Right renal cortex interstitium (tissue), 3 donors: ENCODE data around the gene HES2. TPM values are rescaled to one million over a fixed set of nuclear protein-coding genes. Genes with fewer than 3 reads are reported as not detected.
"Not testable (repeated sequence)": the region's sequence is repeated elsewhere in the genome, so short reads cannot be mapped to it uniquely, and the experiment has no call there.

Experiments used
- DNase-seq, 3 donors: peaks; one replicate each; pipeline ENCODE4 v3.0.0-alpha.2; 2013; ENCODE audit warnings: low read depth in 3 of 3, low spot score in 2 of 3
- polyA plus RNA-seq, 3 donors: library from polyadenylated mRNA; unstranded; fragments of 120-200 nt; gene quantifications; one replicate each; pipeline ENCODE4 v1.2.1, GENCODE V29; 2013; ENCODE audit not compliant: insufficient read length in 3 of 3

The HES2 gene
- polyA plus RNA-seq, 3 donors, result 0.14 to 0.42 (median 0.34) TPM

GRCh38 chr1:6454856-6455751 is 35.4 kb upstream of the HES2 start:
- no peak for DNase-seq

DNA sequence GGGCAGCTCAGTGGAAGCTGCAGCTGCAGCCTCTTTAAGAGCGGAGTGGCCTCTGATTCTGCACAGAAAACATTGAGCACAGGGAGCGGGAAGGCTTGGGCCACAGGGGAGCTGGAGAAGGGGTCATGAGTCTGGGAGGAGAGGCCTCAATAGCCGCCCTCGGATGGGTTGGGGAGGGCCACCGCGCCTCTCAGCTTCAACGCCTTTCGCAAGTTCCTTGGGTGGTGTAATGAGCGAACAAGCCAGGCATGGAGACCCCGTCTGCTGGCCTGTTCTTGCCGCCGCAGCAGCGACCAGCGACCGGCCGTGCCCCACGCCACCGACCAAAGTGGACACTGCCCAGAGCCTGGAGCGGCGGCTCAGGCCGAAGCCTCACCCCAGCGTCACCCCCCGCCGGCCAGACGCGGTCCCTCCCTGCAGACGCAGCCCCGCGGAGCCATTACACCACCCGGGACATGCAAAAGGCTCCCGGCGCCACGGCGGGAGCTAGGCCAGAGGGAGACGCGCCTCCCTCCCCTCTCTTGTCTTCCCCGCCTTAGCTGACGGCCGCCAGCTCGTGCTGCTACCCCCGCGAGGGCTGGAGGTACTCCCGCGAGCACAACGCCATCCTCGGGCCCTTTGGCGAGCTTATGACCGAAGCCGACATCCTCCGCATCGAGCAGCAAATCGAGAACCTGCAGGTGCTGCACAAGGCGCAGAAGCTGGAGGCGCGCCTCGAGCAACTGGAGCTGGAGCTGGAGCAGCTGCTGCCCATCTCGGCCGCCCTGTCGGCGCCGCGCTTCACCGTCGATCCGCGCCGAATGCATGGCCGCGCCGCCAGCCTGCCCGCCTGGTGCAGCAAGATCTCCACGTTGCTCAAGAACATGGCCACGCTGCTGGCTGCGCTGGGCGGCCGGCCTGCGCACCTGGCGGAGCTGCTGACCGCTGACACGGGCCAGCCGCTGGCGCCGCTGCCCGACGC is 34.5 kb upstream of the HES2 start:
- DNase-seq, result not testable (repeated sequence)

DNA sequence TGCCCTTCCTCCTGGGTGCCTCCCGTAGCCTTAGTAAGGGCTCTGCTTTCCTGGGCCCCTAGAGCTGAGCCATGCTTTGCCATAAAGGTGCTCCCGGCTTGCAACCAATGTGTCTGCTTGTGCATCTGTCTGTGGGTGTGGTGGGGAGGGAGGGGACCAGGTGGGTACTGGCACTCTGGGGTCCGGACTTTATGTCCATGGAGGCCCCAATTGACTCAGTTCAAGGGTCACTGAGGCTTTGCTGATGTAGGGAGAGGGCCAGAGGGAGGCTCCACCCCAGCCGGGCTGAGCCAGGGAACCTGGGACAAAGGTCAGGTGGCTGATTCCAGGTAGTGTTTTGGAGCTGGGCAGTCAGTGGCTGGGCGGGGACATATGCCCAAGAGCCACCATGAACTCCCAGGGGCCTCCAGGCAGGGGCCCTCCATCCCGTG is 31.2 kb upstream of the HES2 start:
- DNase-seq, result no peak

- not testable (repeated sequence) for DNase-seq
Measured at GRCh38 chr1:6450486-6450885, 30.8 kb upstream of the HES2 start.

DNA sequence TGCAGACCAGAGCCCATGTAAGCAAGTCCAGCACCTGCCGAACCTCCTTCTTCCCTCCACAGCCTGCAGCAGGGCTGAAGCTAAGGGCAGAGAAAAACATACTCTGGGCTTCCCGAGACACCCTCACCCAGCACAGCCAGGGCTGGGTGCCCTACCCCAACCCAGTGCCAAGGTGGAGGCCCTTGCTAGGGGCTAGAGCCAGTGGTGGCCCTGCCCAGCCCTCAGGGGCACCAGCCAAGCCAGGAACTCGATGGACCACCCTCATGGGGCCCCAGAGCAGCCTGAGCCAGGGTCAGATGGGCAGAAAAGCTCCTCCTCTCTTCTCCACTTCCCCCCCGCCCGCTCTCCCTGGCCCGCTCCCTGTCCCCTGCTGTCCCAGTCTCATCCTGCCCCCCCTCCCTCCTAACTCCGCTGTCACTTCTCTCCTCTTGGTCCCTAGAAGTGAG is 30.3 kb upstream of the HES2 start:
- no peak for DNase-seq

GRCh38 chr1:6448749-6449631 is 29.3 kb upstream of the HES2 start:
- DNase-seq, result no peak

DNA sequence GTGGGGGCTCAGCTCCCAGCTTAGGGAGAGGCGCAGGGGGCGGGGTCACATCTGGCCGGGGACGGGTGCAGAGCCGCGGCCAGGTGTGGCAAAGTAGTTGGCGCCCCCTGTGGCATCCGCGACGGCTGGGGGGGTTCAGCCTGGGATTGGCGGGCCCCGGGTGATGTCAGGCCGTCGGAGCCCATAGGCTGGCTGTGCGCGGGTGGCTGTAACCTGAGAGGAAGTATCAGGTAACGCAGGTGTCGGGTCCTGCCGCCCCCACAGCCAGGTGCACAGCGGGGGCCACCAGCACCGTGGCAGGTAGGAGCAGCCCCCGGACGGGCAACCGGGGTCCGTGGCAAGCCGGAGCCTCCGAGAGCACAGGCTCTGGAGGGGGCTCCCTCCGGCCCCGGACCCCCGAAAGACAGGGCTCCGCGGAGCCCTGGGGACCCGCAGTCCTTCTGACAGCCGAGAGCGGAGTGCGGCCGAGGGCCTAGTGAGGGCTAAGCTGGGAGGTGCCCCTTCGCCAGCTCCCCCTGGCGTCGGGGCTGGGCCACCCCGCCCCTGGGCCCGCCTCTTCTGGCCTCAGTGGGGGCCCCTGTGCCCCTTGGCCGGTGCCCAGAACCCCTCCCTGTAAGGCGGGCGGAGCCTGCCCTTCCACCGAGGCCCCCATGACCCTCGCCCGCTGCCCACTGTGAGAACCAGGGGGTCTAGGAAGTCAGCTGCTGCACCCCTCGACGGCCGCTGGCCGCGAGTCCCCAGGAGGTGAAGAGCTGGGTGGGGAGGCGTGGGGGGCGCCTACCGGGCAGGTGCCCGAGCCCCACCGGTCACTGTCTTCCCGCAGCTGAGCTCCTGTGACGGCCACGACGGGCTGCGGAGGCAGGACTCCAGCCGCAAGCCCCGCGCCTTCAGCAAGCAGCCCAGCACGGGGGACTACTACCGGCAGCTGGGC is 28.4 kb upstream of the HES2 start:
- no peak for DNase-seq

- DNase-seq, result no peak
Measured at GRCh38 chr1:6447016-6447817, 27.5 kb upstream of the HES2 start.

DNA sequence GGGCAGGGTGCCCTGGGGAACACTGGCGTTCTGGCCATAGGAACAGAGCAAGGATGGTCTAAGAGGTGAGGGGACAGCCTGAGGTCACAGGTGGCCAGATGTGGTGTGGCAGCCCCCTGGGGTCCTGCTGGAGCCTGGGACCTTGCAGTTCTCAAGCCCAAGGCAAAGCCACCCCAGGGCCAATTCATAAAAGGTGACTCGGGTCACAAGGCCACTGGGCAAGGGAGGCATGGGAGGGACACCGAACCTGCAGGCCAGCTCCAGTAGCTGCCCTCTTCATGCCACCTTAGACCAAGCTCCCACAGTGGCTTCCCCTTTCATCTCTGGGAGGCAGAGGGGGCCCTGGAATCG is 26.9 kb upstream of the HES2 start:
- DNase-seq, result no peak

- DNase-seq, result not testable (repeated sequence)
Measured at GRCh38 chr1:6445929-6446328, 26.2 kb upstream of the HES2 start.

DNA sequence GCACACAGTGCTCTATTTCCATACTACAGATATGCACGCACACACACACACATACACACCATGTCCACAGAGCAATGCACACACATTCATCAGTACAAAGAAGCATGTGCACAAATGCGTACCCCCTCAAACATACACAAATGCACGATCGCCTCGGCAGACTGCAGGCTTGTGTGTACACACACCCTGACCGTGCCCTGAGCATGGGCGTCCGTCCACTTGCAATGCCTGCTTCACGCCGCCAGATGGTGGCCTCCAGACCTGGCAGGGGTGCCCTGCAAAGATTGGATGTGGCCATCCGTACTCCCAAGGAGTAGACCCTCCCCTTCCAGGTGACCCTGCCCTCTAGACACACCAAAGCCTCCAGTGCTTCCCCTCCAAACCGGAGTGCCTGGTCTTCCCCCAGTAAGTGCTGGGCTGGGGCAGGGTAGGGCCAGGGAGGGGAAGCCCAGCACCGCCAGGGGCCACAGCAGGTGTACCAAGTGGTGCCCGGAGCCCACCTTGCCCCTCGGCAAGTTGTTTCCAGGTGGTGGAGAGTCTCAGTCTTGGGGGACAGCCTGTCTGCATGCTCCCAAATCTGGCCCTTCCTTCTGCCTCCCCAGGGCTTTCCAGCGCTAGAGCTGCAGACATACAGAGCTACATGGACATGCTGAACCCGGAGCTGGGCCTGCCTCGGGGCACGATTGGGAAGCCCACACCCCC is 25.5 kb upstream of the HES2 start:
- DNase-seq, result no peak

DNA sequence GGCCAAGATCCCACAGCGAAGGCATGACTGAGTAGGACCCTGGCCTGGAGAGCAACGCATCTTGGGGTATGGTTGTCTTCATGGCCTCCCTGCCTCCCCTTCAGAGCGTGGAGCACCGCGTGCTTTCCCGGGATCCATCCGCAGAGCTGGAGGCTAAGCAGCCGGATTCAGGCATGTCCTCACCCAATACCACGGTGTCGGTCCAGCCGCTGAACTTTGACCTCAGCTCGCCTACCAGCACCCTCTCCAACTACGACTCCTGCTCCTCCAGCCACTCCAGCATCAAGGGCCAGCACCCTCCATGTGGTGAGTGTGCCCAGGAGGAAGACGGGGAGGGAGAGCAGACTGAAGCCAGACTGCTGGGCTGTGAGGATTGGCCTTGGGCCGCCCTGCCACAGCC is 24.7 kb upstream of the HES2 start:
- no peak for DNase-seq

- DNase-seq, result no peak
Measured at GRCh38 chr1:6443339-6444115, 23.8 kb upstream of the HES2 start.

- DNase-seq, result no peak
Measured at GRCh38 chr1:6441586-6441985, 21.9 kb upstream of the HES2 start.

GRCh38 chr1:6440198-6441126 is 20.7 kb upstream of the HES2 start:
- DNase-seq, result no peak

DNA sequence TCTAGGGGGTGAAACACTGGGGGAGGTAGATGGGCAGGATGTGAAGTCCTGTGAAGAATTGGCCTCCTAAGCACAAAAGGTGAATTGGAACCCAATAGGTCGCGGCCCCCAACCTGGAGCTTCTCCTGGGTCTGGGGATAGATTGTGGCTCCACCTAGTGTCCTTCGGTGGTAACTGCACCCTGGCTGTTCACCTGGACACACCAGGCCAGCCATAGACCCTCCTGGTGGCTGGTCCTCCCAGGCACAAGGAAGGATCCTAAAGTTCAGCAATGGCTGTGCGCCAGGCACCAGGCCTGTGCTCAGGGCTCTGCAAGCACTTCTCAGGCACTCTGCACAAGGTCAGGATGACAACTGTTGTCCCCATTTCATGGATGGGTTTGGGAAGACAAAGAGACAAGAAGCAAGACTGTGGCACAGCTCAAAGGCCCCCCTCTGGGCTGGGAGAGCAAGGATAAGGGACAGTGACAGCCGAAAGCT is 18.4 kb upstream of the HES2 start:
- DNase-seq, result no peak
